ENCODE measurements around the gene TWF1.

DNA sequence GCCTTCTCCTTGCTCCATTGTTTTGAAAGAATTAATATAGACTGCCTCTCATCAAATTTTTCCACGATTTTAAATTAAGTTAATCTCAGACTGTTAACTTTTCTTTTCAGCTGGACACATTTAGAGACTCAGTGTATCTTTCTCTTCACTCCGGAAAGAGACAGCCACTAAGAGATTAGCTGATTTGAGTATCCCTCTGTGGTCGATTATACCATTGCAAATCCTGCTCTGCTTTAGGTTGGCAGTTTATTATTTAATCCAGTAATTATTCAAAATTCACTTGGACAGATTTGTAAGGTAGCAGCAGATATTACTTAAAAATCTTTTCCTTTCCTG is 588 bp upstream of the TWF1 start:
- no peak for TF ChIP-seq ELK1 (CRISPR knock-in tag; IDR thresholded peaks at IDR 0.05)
- no peak for TF ChIP-seq RFX1 (IDR thresholded peaks at IDR 0.05)
- TF ChIP-seq ATF2 (CRISPR knock-in tag; IDR thresholded peaks at IDR 0.05): no peak
- no peak for TF ChIP-seq RCOR1 (IDR thresholded peaks at IDR 0.05; ENCODE audit: borderline replicate concordance in 1 of 2, low read depth in 2 of 2, low read length in 2 of 2)
- no peak for TF ChIP-seq HDAC6 (IDR thresholded peaks at IDR 0.05; ENCODE audit: low read depth, low read length)
- TF ChIP-seq CHD2 (IDR thresholded peaks at IDR 0.05; ENCODE audit: low read depth, low read length): no peak
- TF ChIP-seq, protein P1, sequence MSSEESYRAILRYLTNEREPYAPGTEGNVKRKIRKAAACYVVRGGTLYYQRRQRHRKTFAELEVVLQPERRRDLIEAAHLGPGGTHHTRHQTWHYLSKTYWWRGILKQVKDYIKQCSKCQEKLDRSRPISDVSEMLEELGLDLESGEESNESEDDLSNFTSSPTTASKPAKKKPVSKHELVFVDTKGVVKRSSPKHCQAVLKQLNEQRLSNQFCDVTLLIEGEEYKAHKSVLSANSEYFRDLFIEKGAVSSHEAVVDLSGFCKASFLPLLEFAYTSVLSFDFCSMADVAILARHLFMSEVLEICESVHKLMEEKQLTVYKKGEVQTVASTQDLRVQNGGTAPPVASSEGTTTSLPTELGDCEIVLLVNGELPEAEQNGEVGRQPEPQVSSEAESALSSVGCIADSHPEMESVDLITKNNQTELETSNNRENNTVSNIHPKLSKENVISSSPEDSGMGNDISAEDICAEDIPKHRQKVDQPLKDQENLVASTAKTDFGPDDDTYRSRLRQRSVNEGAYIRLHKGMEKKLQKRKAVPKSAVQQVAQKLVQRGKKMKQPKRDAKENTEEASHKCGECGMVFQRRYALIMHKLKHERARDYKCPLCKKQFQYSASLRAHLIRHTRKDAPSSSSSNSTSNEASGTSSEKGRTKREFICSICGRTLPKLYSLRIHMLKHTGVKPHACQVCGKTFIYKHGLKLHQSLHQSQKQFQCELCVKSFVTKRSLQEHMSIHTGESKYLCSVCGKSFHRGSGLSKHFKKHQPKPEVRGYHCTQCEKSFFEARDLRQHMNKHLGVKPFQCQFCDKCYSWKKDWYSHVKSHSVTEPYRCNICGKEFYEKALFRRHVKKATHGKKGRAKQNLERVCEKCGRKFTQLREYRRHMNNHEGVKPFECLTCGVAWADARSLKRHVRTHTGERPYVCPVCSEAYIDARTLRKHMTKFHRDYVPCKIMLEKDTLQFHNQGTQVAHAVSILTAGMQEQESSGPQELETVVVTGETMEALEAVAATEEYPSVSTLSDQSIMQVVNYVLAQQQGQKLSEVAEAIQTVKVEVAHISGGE (CRISPR knock-in tag; IDR thresholded peaks at IDR 0.05): no peak
- no peak for TF ChIP-seq KDM1A (IDR thresholded peaks at IDR 0.05)
- no peak for TF ChIP-seq GABPA (tag; conservative IDR thresholded peaks at IDR 0.05; ENCODE audit: low read depth)
